Islet precursor cell (in vitro differentiated cells): Measurements from ENCODE around the gene NLN.
"Not testable (repeated sequence)": the region's sequence is repeated elsewhere in the genome, so short reads cannot be mapped to it uniquely, and the experiment has no call there.

Experiments
- DNase-seq: peaks from one replicate; pipeline ENCODE4 v3.0.0-alpha.2; 2018

NLN gene

GRCh38 chr5:65775476-65775875, 53.5 kb downstream of the NLN start:
- no peak for DNase-seq

- no peak for DNase-seq
Observed at GRCh38 chr5:65776441-65777141, 54.6 kb downstream of the NLN start.

- no peak for DNase-seq
Observed at GRCh38 chr5:65778126-65778525, 56.1 kb downstream of the NLN start.

GRCh38 chr5:65779643-65780042, 57.6 kb downstream of the NLN start:
- no peak for DNase-seq

- DNase-seq, result not testable (repeated sequence)
Observed at GRCh38 chr5:65788296-65788695, 66.3 kb downstream of the NLN start.

- no peak for DNase-seq
Observed at GRCh38 chr5:65790371-65791163, 68.6 kb downstream of the NLN start.

GRCh38 chr5:65791712-65792673, 70.0 kb downstream of the NLN start:
- DNase-seq, result no peak

GRCh38 chr5:65796269-65796668, 74.3 kb downstream of the NLN start:
- DNase-seq, result no peak

GRCh38 chr5:65796751-65797316, 74.8 kb downstream of the NLN start:
- DNase-seq, result no peak

GRCh38 chr5:65797481-65797880, 75.5 kb downstream of the NLN start:
- DNase-seq, result no peak

- DNase-seq, result no peak
Observed at GRCh38 chr5:65799857-65800256, 77.9 kb downstream of the NLN start.

GRCh38 chr5:65800775-65801174, 78.8 kb downstream of the NLN start:
- no peak for DNase-seq

- no peak for DNase-seq
Observed at GRCh38 chr5:65801352-65801783, 79.4 kb downstream of the NLN start.

- DNase-seq, result no peak
Observed at GRCh38 chr5:65802080-65802479, 80.1 kb downstream of the NLN start.

GRCh38 chr5:65802820-65803219, 80.8 kb downstream of the NLN start:
- no peak for DNase-seq

GRCh38 chr5:65803699-65804391, 81.8 kb downstream of the NLN start:
- DNase-seq, result no peak

- DNase-seq, result no peak
Observed at GRCh38 chr5:65805089-65805488, 83.1 kb downstream of the NLN start.

GRCh38 chr5:65807494-65807893, 85.5 kb downstream of the NLN start:
- not testable (repeated sequence) for DNase-seq

GRCh38 chr5:65808251-65808741, 86.3 kb downstream of the NLN start:
- no peak for DNase-seq

GRCh38 chr5:65808818-65809217, 86.8 kb downstream of the NLN start:
- no peak for DNase-seq

- DNase-seq, result no peak
Observed at GRCh38 chr5:65809817-65810531, 88.0 kb downstream of the NLN start.
